Measurements from ENCODE around the gene RGL3.

The RGL3 gene

GRCh38 chr19:11375143-11375948 lies 43.8 kb downstream of the RGL3 start:
- peak overlapping the region; percentile 83 for H3K9ac ChIP-seq (ENCODE audit: low read length)
- no peaks in the 10 kb centered on the region for H4K20me1 ChIP-seq (ENCODE audit: insufficient read depth, low read length)
- H2AFZ ChIP-seq (ENCODE audit: low read length) = no peak overlapping the region
- H3K4me1 ChIP-seq (ENCODE audit: insufficient read depth, low read length, severe bottlenecking) = peaks cover 44% of the 10 kb centered on the region
- H3K9me3 ChIP-seq (ENCODE audit: low read length) = no peaks in the 10 kb centered on the region
- H3K36me3 ChIP-seq (ENCODE audit: insufficient read depth, low read length) = peaks cover 14% of the 10 kb centered on the region; the same call in 1 of the 2 replicates
- H3F3A ChIP-seq (ENCODE audit: insufficient read depth, low read length) = no peaks in the 10 kb centered on the region
- peak overlapping the region; percentile 64 for H3K4me3 ChIP-seq (ENCODE audit: low read depth, low read length, poor library complexity, severe bottlenecking)
- H3K27me3 ChIP-seq (ENCODE audit: insufficient read depth, low read length) = no peaks in the 10 kb centered on the region
- H3K4me2 ChIP-seq (ENCODE audit: low read length) = peak overlapping the region; percentile 84
- no peaks in the 10 kb centered on the region for H3K79me2 ChIP-seq (ENCODE audit: insufficient read depth, low read length)
- no peak for TF ChIP-seq CTCF (IDR thresholded peaks at IDR 0.05; ENCODE audit: low read length)
- no peak for TF ChIP-seq EZH2 (IDR thresholded peaks at IDR 0.05; ENCODE audit: borderline replicate concordance, low read length)
- no peaks in the 10 kb centered on the region for H3K9me2 ChIP-seq (ENCODE audit: low read depth, low read length)
- H3K27ac ChIP-seq (ENCODE audit: low read depth, low read length, poor library complexity, severe bottlenecking) = peak overlapping the region; percentile 88

GRCh38 chr19:11374433-11375142 lies 44.5 kb downstream of the RGL3 start, which contains the start of gene SWSAP1:
Gene SWSAP1, plus strand, starts transcription at chr19:11374666. Its CDS starts 15 bp downstream, at chr19:11374681.
- H3K27ac ChIP-seq (ENCODE audit: low read depth, low read length, poor library complexity, severe bottlenecking) = peak within 1 kb of the TSS; percentile 88
- no peaks in the 10 kb centered on the region for H4K20me1 ChIP-seq (ENCODE audit: insufficient read depth, low read length)
- peak within 1 kb of the TSS; percentile 83 for H3K9ac ChIP-seq (ENCODE audit: low read length)
- H3K4me1 ChIP-seq (ENCODE audit: insufficient read depth, low read length, severe bottlenecking) = peaks cover 36% of the 10 kb centered on the region
- peaks cover 14% of the 10 kb centered on the region; the same call in 1 of the 2 replicates for H3K36me3 ChIP-seq (ENCODE audit: insufficient read depth, low read length)
- no peak within 1 kb of the TSS for H2AFZ ChIP-seq (ENCODE audit: low read length)
- H3K79me2 ChIP-seq (ENCODE audit: insufficient read depth, low read length) = no peaks in the 10 kb centered on the region
- H3K27me3 ChIP-seq (ENCODE audit: insufficient read depth, low read length) = no peaks in the 10 kb centered on the region
- peak within 1 kb of the TSS; percentile 84 for H3K4me2 ChIP-seq (ENCODE audit: low read length)
- no peaks in the 10 kb centered on the region for H3K9me3 ChIP-seq (ENCODE audit: low read length)
- H3K4me3 ChIP-seq (ENCODE audit: low read depth, low read length, poor library complexity, severe bottlenecking) = peak within 1 kb of the TSS; percentile 64
- TF ChIP-seq CTCF (IDR thresholded peaks at IDR 0.05; ENCODE audit: low read length) = no peak
- TF ChIP-seq EZH2 (IDR thresholded peaks at IDR 0.05; ENCODE audit: borderline replicate concordance, low read length) = no peak
- H3K9me2 ChIP-seq (ENCODE audit: low read depth, low read length) = no peaks in the 10 kb centered on the region
- H3F3A ChIP-seq (ENCODE audit: insufficient read depth, low read length) = no peaks in the 10 kb centered on the region

- Histone ChIP-seq H3K27me3 (ENCODE audit: insufficient read depth, low read length) (no peaks in the 10 kb centered on the region), H4K20me1 (ENCODE audit: insufficient read depth, low read length) (no peaks in the 10 kb centered on the region), H3K9me2 (ENCODE audit: low read depth, low read length) (no peaks in the 10 kb centered on the region), H3K9ac (ENCODE audit: low read length) (peak overlapping the region; percentile 66), H3K4me3 (ENCODE audit: low read depth, low read length, poor library complexity, severe bottlenecking) (peak overlapping the region; percentile 64), H3F3A (ENCODE audit: insufficient read depth, low read length) (no peaks in the 10 kb centered on the region), H3K4me1 (ENCODE audit: insufficient read depth, low read length, severe bottlenecking) (peaks cover 31% of the 10 kb centered on the region), H3K36me3 (ENCODE audit: insufficient read depth, low read length) (peaks cover 14% of the 10 kb centered on the region; the same call in 1 of the 2 replicates), H3K4me2 (ENCODE audit: low read length) (peak overlapping the region; percentile 84), H3K9me3 (ENCODE audit: low read length) (no peaks in the 10 kb centered on the region), H3K79me2 (ENCODE audit: insufficient read depth, low read length) (no peaks in the 10 kb centered on the region), H2AFZ (ENCODE audit: low read length) (no peak overlapping the region), H3K27ac (ENCODE audit: low read depth, low read length, poor library complexity, severe bottlenecking) (no peak overlapping the region)
- TF ChIP-seq CTCF (IDR thresholded peaks at IDR 0.05; ENCODE audit: low read length) = no peak
- TF ChIP-seq EZH2 (IDR thresholded peaks at IDR 0.05; ENCODE audit: borderline replicate concordance, low read length) = no peak
Measured at GRCh38 chr19:11373885-11374432, 45.2 kb downstream of the RGL3 start.

All from OCI-LY1 (cell line).